Parathyroid adenoma (tissue), 2 donors: ENCODE measurements around the gene TCHP.

Experiments
- H2AFZ ChIP-seq: fragments of 300-600 bp; sonication (generic); one replicate; pipeline ENCODE4 v1.7.0; 2017; ENCODE audit warnings: antibody characterized with exemption, mild to moderate bottlenecking
- H3K27ac ChIP-seq: fragments of 300-600 bp; sonication (generic); one replicate; pipeline ENCODE4 v1.7.0; 2017
- H3K27me3 ChIP-seq: fragments of 300-600 bp; sonication (generic); one replicate; pipeline ENCODE4 v1.7.0; 2017; ENCODE audit warnings: low read length; ENCODE audit not compliant: control insufficient read depth, insufficient read depth
- H3K36me3 ChIP-seq: fragments of 300-600 bp; sonication (generic); one replicate; pipeline ENCODE4 v1.7.0; 2017; ENCODE audit warnings: low read length; ENCODE audit not compliant: control insufficient read depth, insufficient read depth
- H3K4me1 ChIP-seq: fragments of 300-600 bp; sonication (generic); one replicate; pipeline ENCODE4 v1.7.0; 2017; ENCODE audit warnings: control low read depth
- H3K4me2 ChIP-seq: fragments of 300-600 bp; sonication (generic); one replicate; pipeline ENCODE4 v1.7.0; 2017; ENCODE audit warnings: low read length
- H3K4me3 ChIP-seq: fragments of 300-600 bp; sonication (generic); one replicate; pipeline ENCODE4 v1.7.0; 2017; ENCODE audit warnings: low read depth, low read length
- H3K79me2 ChIP-seq: fragments of 300-600 bp; sonication (generic); one replicate; pipeline ENCODE4 v1.7.0; 2017; ENCODE audit warnings: control low read depth
- H3K9ac ChIP-seq: fragments of 300-600 bp; sonication (generic); one replicate; pipeline ENCODE4 v1.7.0; 2017; ENCODE audit warnings: mild to moderate bottlenecking
- H3K9me3 ChIP-seq: fragments of 300-600 bp; sonication (generic); one replicate; pipeline ENCODE4 v1.7.0; 2017; ENCODE audit warnings: low read length; ENCODE audit not compliant: control insufficient read depth
- TF ChIP-seq, protein P1 (sequence below): fragments of 300-600 bp; sonication (generic); IDR thresholded peaks from one replicate; pipeline ENCODE4 v1.7.0; 2017; ENCODE audit warnings: antibody characterized with exemption, mild to moderate bottlenecking
- donor health status: primary hyperparathyroidism.

Gene TCHP

DNA sequence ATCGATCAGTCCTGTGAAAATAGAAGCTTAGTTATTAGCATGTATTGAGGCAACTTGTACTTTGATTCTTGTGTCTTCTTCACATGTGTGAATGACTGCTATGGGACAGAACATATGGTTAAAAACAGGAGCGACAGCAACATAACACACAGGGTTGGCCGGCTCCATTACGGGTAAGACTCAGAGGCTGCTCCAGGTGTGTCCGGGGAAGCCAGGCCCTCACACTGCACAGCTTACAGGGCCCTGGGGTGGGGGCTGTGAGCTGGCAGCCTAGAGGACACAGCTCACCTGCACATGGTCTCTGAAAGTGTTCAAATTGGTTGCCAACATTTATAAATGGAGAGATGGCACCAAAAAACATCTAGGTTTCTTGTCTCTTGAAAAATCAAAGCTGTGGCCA is 31.1 kb downstream of the TCHP start:
- H3K4me1 ChIP-seq: no peaks in the 10 kb centered on the region
- H3K9me3 ChIP-seq: no peaks in the 10 kb centered on the region
- no peaks in the 10 kb centered on the region for H3K27me3 ChIP-seq
- no peak overlapping the region for H3K27ac ChIP-seq
- no peaks in the 10 kb centered on the region for H3K79me2 ChIP-seq
- no peak overlapping the region for H3K9ac ChIP-seq
- H3K4me3 ChIP-seq: no peak overlapping the region
- TF ChIP-seq, protein P1, sequence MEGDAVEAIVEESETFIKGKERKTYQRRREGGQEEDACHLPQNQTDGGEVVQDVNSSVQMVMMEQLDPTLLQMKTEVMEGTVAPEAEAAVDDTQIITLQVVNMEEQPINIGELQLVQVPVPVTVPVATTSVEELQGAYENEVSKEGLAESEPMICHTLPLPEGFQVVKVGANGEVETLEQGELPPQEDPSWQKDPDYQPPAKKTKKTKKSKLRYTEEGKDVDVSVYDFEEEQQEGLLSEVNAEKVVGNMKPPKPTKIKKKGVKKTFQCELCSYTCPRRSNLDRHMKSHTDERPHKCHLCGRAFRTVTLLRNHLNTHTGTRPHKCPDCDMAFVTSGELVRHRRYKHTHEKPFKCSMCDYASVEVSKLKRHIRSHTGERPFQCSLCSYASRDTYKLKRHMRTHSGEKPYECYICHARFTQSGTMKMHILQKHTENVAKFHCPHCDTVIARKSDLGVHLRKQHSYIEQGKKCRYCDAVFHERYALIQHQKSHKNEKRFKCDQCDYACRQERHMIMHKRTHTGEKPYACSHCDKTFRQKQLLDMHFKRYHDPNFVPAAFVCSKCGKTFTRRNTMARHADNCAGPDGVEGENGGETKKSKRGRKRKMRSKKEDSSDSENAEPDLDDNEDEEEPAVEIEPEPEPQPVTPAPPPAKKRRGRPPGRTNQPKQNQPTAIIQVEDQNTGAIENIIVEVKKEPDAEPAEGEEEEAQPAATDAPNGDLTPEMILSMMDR: no peak
- no peak overlapping the region for H3K4me2 ChIP-seq
- no peaks in the 10 kb centered on the region for H3K36me3 ChIP-seq
- no peak overlapping the region for H2AFZ ChIP-seq

DNA sequence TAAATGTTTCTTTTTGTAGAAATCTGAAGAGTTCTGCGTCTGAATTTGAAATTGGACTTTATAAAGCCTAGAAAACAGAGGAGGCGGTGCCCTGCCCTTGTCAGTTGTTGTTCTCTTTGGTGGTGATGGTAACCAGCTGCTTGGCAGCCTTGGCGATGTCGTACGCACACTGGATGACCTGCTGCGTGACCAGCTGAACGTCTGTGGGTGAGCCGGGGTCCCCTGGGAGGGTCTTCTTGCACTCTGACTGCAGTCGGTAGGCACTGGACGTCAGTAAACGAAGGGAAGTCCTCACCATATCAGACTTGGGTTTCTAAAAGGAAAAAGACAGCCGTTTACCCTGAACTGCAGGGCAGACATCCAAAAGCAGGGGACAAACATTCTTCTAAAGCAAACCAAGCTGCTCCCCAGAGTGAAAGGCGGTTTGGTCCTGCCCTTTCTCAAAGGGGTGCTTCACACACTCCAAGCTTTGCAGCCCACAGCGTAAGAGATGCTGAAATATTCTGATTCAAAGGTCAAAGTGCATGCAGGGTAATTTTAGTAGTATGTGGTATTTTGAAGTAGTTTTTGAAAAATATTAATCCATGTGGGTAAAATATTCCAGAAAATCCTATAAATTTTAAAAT is 32.9 kb downstream of the TCHP start:
- no peak overlapping the region for H3K9ac ChIP-seq
- H2AFZ ChIP-seq: no peak overlapping the region
- no peak overlapping the region for H3K27ac ChIP-seq
- TF ChIP-seq, protein P1: no peak
- no peaks in the 10 kb centered on the region for H3K4me1 ChIP-seq
- H3K4me2 ChIP-seq: no peak overlapping the region
- no peaks in the 10 kb centered on the region for H3K27me3 ChIP-seq
- no peaks in the 10 kb centered on the region for H3K79me2 ChIP-seq
- no peaks in the 10 kb centered on the region for H3K36me3 ChIP-seq
- no peak overlapping the region for H3K4me3 ChIP-seq
- no peaks in the 10 kb centered on the region for H3K9me3 ChIP-seq

DNA sequence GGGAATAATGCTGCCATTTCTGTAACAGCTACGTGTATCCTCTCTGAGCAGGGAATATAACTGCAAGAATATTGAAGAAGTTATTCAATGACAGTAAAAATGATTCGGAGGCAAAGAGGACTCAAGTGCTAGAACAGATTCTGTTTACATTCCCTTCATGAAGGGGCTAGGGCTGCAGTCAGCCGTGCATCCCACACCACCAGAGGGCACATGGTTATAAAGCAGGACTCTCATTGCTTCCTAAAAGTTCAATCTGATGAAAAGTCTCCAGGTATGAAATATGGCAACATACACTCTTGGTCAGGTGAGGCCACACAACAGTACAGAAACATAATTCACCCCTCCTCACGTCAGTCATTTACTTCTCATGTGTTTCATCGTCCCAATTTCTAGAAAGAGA is 34.0 kb downstream of the TCHP start:
- Histone ChIP-seq H3K27me3 (no peaks in the 10 kb centered on the region), H2AFZ (no peak overlapping the region), H3K9me3 (no peaks in the 10 kb centered on the region), H3K27ac (no peak overlapping the region), H3K4me3 (no peak overlapping the region), H3K9ac (no peak overlapping the region), H3K4me1 (no peaks in the 10 kb centered on the region), H3K4me2 (no peak overlapping the region), H3K36me3 (no peaks in the 10 kb centered on the region), H3K79me2 (no peaks in the 10 kb centered on the region)
- TF ChIP-seq, protein P1: no peak

DNA sequence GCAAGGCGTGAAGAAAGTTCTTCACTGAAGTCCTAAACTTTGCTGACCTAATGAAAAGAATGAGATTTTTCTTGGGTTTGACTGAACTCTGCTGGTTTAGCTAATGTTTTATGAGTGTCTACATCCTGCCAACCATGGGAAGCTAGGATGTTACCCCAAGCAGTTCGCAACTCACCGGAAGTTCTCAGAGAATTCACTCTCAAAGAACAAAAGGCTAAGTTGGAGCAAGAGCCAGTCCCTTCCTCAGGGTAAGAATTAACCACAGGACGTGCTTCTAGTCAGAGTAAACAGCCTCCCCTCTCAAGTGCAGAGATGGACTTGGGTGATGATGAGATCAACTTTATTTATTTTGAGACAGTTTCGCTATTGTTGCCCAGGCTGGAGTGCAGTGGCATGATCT is 37.3 kb downstream of the TCHP start:
- Histone ChIP-seq H3K4me2 (no peak overlapping the region), H3K9me3 (no peaks in the 10 kb centered on the region), H3K27me3 (no peaks in the 10 kb centered on the region), H3K4me1 (no peaks in the 10 kb centered on the region), H3K9ac (no peak overlapping the region), H3K4me3 (no peak overlapping the region), H2AFZ (no peak overlapping the region), H3K36me3 (no peaks in the 10 kb centered on the region), H3K27ac (no peak overlapping the region), H3K79me2 (no peaks in the 10 kb centered on the region)
- TF ChIP-seq, protein P1: no peak

DNA sequence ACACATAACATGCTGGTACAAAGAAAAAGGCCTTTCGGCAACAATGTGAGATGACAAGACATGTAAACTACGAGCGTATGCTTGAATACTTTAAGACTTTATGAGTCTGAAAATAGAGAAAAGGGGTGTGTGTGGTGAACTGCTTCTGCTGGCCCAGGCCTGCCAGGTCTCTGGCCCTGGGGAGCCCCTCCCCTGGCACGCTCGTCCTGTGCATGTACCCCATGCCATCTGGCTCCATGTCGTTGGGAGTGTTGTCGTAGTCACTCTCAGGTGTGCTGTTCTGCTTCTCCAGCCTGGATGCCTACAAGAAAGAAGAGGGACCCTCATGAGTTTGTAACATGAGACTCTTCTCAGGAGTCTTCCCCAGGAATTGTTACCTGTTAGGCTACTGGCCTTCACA is 38.9 kb downstream of the TCHP start:
- Histone ChIP-seq H3K36me3 (no peaks in the 10 kb centered on the region), H3K4me1 (no peaks in the 10 kb centered on the region), H3K4me2 (no peak overlapping the region), H3K9ac (no peak overlapping the region), H3K9me3 (no peaks in the 10 kb centered on the region), H3K27ac (no peak overlapping the region), H3K79me2 (no peaks in the 10 kb centered on the region), H3K4me3 (no peak overlapping the region), H3K27me3 (no peaks in the 10 kb centered on the region), H2AFZ (no peak overlapping the region)
- TF ChIP-seq, protein P1: no peak
